ENCODE results near the gene WDR54. TPM values are rescaled to one million over a fixed set of nuclear protein-coding genes. Genes with fewer than 3 reads are reported as not detected.

WDR54 gene
- total and polyA plus RNA-seq, 2 donors (not counting 3 experiments of a cell fraction or from before 2014, with no cell fraction given) = 21.7 to 46.3 TPM

- Histone ChIP-seq H2AFZ (ENCODE audit: low read depth, low read length) (peak overlapping the region; percentile 77), H3K9me1 (replicated peaks; ENCODE audit: control insufficient read depth, extremely low read depth, insufficient read depth, low read length) (no peaks in the 10 kb centered on the region), H3K27me3 (ENCODE audit: control insufficient read depth in 2 of 2, insufficient read depth in 2 of 2, low read length in 2 of 2) (peaks cover 0 to 4% of the 10 kb centered on the region in 2 experiments), H3K79me2 (ENCODE audit: control insufficient read depth, insufficient read depth, low read length) (peaks cover 2% of the 10 kb centered on the region), H3K27ac (ENCODE audit: insufficient read depth, low read depth, low read length) (peak overlapping the region; percentile 51), H3K9me3 (replicated peaks; ENCODE audit: control insufficient read depth, insufficient read depth, low read length) (no peaks in the 10 kb centered on the region), H3K4me2 (ENCODE audit: insufficient read depth, low read length) (peak overlapping the region; percentile 83), H4K20me1 (replicated peaks; ENCODE audit: control insufficient read depth, extremely low read depth, insufficient read depth, low read length) (no peaks in the 10 kb centered on the region), H3K4me1 (ENCODE audit: control insufficient read depth, extremely low read depth, insufficient read depth, low read length) (peaks cover 22% of the 10 kb centered on the region), H3K9ac (replicated peaks; ENCODE audit: extremely low read depth, insufficient read depth, low read length) (peak overlapping the region; percentile 58), H3K36me3 (ENCODE audit: control insufficient read depth in 2 of 2, extremely low read depth in 1 of 2, insufficient read depth in 2 of 2, low read length in 2 of 2) (peaks cover 0 to 8% of the 10 kb centered on the region in 2 experiments), H3K4me3 (replicated peaks in 1 of 3; ENCODE audit: insufficient read depth in 1 of 3, low read depth in 1 of 3, low read length in 3 of 3) (peak overlapping the region; percentile 59 to 78 (median 77))
- no peak for DNase-seq (ENCODE audit: low read depth, low spot score)
- POLR2A ChIA-PET = interaction anchor here (0.6 to 1.3 kb wide), 5 partner anchors 18 to 73 kb away, joined by 3 to 5 read pairs (median 4); partner anchors contain the start of gene HTRA2
- no peak for FAIRE-seq
- intact Hi-C loops (cut with micrococcal nuclease) (loop anchor here (1.0 kb wide), 2 partner anchors 25 to 72 kb away; partner anchors contain the start of genes AUP1, CCDC142 and HTRA2), dilution Hi-C loops (cut with MboI; ENCODE audit: extremely low pct_ligation_motif_present, low sequenced_read_pairs) (no loop called here)
- TF ChIP-seq FOS (IDR thresholded peaks at IDR 0.05; ENCODE audit: borderline replicate concordance, insufficient read depth, low read length) (no peak), MAX (IDR thresholded peaks at IDR 0.05; ENCODE audit: insufficient read depth, insufficient read length) (no peak), EZH2 (IDR thresholded peaks at IDR 0.05; ENCODE audit: borderline replicate concordance, low read depth, low read length, severe bottlenecking) (no peak), GATA2 (IDR thresholded peaks at IDR 0.05; ENCODE audit: insufficient read depth, insufficient read length, low read depth, low read length) (no peak), JUN (IDR thresholded peaks at IDR 0.05; ENCODE audit: borderline replicate concordance, insufficient read depth, insufficient read length, low read depth) (no peak), CTCF (IDR thresholded peaks at IDR 0.05; ENCODE audit: extremely low read depth in 1 of 2, insufficient read depth in 1 of 2, low read depth in 1 of 2, low read length in 2 of 2) (no peak), MYC (IDR thresholded peaks at IDR 0.05; ENCODE audit: low read depth, low read length) (no peak), POLR2AphosphoS5 (IDR thresholded peaks at IDR 0.05; ENCODE audit: insufficient read depth, low read depth, low read length) (no peak), POLR2A (IDR thresholded peaks at IDR 0.05; ENCODE audit: low read depth, low read length) (no peak)
- CTCF ChIA-PET = interaction anchor here (1.2 to 2.3 kb wide), 5 partner anchors 11 to 75 kb away, joined by 3 to 7 read pairs (median 4); partner anchors contain the start of gene LBX2
- no TSS peak for BruUV-seq (replicated peaks)
These were observed 36.1 kb downstream of the WDR54 start for GRCh38 chr2:74457549-74458131.
